Activated naive CD4-positive, alpha-beta T cell treated with anti-CD3 and anti-CD28 coated beads, Interleukin-2, amount 50 U/mL, for 16 hours (primary cell): Measurements from ENCODE around the gene TMEM82.

ENCODE experiments used
- DNase-seq: peaks from one replicate; pipeline ENCODE4 v3.0.0-alpha.2; 2020

The TMEM82 gene

DNA sequence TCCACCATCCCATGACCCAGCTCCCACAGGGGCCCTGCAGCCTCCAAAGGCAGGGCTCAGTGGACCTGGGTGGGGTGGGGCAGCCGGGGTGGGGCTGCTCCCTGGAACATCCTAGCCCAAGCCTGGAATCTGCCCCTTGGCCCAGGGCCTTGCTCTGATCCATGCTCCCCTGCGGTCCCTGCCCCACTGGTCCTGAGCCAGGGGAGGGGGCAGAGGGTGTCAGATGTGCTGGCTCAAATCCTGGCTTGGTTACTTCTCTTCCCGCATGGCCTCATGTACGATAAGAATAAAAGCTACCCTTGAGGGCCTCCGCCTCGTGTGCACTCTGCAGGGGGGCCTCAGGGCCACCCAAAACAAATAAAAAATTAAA, 5.4 kb upstream of the TMEM82 start:
- no peak for DNase-seq

DNA sequence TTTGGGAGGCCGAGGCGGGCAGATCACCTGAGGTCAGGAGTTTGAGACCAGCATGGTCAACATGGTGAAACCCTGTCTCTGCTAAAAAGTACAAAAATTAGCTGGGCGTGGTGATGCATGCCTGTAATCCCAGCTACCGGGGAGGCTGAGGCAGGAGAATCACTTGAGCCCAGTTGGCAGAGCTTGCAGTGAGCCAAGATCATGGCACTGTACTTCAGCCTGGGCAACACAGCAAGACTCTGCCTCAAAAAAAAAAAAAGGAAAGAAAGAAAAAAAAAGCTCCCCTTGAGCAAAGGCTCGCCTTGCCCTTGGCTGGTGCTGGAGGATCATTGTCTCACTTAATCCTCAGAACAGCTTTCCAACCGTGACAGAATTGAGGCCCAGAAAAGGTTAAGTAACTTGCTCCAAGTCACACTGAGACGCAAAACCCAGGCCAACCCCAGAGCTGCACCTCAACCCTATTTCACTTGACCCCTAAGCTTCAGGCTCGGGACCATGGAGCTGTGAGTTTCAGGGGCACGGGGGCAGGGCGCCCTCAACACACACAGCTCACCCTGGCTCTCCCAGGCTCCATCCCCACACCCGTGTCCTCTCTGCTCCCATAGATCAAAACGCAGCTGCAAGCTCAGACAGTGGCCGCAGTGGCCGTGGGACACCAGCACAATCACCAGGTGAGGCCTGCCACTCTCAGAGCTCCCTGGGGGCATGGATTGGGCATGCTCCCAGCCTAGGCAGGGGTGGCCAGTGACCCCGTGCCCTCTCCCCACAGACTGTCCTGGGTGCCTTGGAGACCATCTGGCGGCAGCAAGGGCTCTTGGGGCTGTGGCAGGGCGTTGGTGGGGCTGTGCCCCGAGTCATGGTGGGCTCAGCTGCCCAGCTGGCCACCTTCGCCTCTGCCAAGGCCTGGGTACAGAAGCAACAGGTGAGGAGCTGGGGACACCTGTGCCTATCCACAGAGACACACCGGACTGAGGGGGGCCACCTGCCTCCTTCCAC, 4.7 kb upstream of the TMEM82 start:
- DNase-seq = no peak

DNA sequence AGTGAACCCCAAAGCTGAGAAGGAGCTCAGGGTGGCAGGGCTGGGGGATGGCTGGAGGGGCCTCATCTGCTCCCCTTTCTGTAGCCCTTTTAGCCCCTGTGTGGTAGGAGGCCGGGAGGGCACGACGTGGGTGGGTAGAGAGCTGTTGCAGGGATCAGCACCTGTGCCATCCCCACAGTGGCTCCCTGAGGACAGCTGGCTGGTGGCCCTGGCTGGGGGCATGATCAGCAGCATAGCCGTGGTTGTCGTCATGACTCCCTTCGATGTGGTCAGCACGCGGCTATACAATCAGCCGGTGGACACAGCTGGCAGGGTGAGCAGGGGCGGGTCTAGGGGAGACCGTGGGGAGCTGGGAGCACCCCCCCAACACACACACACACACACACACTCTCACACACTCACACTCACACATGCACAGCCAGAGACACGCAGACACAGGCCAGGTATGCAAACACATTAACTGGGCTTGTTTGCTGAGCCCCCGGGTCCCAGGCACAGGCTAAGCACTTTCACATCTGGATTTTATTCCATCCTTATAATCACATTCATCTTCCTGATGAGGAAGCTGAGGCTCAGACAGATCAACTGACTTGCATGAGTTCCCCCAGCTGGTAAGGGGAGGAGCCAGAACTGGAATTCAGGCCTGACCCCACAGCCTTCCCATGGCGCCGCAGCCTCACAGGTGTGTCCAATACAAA, 3.7 kb upstream of the TMEM82 start:
- DNase-seq = no peak

DNA sequence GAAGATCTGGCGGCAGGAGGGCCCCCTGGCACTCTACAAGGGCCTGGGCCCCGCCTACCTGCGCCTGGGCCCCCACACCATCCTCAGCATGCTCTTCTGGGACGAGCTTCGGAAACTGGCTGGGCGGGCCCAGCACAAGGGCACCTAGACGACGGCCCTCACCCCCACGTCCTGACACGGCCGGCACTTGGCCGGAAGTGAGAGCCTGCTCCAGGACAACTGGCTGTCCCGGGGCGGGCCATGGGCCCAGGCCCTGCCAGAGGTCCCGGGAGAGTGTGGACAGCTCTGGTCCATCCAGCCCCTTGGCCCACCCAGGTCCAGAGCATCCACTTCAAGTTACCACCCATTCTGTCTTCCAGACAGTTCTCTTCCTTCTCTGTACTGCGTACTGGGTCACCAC, 3.0 kb upstream of the TMEM82 start:
- DNase-seq = no peak

- DNase-seq = no peak
Observed at GRCh38 chr1:15739745-15740144, 2.6 kb upstream of the TMEM82 start.

DNA sequence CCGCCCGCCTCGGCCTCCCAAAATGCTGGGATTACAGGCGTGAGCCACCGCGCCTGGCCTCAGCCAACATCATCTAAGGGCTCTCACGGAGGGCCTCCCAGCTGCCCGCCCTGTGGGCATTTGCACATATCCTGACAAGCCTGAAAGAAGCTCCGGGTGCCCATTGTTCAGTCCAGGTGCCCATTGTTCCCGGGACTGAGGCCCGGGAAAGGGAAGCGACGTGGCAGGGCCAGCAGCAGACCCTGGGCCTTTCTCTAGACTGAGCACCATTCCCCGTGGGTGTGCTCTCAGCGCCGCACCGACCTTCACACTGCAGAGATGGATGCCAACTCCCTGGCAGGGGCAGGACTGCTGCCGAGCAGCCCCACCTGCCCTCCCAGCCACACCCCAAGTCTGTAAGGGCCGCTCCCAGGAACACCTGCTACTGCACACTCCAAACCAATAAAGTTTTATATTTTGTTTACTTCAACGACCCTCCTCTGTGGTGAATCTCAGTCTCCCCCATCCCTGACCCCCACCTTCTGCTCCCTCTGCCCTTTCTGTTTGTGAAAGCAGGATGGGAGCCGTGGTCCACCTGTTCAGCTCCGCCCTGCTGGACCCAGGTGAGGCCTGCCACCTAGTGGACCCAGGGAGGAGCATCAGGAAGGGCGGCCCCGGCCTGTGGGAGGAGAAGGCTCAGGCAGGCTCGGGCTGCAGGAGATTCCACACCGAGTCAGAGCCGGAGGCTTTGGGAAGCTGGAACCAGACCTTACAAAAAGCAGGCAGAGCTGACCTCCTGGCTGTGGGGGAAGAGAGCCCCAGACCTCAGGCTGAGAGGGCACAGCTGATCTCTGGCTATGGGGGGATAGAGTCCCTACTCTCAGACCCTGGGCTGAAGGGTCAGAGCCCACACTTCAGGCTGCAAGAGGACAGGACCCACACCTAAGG, 1.1 kb upstream of the TMEM82 start:
- peak; percentile 65 for DNase-seq

GRCh38 chr1:15744122-15744679, 1.9 kb downstream of the TMEM82 start:
- no peak for DNase-seq

DNA sequence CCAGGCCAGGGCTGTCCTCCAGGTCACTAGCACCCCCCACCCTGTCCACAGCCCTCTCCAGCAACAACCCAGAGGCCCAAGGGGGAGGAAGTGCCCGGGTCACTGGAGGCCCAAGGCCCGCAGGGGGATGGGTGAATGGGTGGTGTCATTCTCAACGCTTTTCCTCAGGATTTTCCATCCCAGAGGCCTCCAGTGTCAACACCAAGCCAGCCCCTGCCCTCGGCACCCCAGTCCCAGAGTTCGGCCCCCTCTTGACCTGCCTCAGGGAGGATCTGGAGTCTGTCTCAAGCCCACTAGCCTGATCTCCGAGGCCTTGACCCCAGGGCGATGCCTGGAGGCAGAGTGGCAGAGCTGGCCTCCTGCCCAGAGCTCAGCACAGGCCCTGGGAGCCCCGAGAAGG, 5.1 kb downstream of the TMEM82 start:
- DNase-seq = no peak

DNA sequence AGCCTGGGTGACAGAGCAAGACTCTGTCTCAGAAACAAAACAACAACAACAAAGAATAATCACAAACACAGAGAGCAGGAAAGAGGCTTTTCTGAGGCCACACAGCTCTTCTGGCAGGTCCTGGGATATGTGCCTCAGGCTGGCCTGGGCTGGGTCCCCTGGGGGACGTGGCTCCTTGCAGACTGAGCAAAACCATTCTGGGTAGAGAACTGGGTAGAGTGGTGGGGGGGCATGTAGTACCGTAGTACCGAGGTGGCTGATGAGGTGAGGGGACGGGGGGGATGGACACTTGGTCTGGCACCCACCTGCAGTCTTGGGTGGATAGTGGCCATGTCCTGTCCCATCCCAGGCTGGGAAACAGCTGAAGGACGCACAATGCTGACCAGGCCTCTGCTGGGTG, 6.0 kb downstream of the TMEM82 start:
- DNase-seq = no peak

DNA sequence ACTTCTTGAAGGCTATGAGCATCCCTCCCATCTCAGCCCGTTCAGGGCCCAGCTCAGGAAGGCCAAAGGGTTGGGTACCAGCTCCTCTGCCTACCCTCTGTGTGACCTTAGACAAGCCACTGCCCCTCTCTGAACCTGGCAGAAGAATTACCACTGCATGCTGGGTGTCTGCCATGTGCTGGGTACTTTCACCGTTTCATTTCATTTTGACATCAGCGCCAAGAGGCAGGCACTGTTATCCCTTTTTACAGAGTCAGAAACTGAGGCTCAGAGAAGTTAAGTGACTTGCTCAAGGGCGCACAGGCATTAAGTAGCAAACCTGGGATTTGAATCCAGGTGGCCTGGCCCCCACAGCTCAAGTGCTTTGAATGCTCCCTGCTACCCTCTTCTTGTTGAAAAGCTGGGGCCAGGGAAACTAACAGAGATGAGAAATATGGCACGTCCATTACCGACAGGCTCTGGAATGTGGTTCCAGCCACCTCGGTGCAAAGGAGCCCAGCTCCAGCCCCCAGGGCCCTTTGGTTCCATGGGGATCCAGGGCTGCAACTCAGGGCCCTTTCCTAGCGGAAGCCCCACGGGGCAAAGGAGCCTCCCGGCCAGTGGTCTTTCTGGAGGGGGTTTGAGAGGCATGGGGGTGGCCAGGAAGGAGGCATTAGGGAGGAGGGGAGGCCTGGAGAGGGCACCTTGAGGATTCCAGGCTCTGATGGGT, 6.5 kb downstream of the TMEM82 start:
- no peak for DNase-seq

DNA sequence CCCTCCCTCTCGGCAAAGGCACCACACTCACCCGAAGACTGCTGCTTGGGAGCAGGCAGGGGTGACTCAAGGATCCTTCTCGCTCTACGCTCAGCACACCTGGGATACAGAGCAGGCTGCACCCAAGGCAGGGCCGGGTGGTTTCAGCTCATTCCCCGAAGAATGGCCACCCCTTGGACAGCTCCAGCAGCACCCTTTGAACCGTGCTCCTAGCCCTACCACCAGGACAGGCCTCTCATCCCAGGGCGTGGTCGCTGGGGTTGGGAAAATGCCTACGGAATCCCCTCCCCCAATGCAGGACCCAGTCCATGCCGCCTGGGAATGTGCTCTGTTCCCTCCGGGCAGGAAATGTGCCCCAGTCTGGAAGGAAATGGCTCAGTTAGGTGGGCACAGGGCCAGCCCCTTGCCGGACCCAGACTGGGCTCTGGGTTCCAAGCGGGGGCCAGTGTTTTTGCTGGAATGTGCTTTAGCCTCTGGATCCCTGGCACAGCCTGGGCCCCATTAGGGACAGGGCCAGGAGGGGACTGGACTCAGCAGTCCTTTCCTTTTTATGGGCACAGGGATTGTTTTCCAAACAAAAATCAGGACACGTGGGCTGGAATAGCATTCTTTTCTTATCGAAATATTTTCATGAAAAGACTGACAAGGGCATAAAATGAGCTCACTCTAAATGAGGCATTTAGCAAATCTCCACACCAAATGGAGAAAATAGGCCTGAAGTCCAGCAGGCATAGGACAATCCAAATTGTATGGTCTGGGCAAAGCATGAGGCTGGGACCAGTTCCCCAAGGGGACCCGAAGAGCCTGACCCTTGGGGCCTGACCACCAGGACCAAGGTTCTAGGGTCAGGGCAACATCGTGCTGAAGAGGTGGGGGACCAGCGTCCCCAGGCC, 7.3 kb downstream of the TMEM82 start:
- no peak for DNase-seq

DNA sequence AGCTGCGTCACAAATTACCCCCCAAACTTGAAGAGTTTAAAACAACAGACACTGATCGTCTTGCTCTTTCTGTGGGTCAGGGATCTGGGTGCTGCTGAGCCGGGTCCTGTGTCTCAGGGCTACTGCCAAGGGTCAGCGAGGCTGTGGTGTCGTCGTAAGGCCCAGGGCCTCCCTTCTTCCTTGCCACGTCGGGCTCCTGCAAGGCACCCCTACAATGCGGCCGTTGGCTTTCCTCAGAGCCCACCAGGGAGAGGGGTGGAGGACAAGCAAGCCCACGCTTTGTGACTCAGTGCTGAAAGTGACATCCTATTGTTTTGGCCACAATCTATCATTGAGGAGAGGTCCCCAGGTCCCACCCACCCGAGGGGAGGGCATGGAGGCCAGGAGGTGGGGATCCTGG, 8.6 kb downstream of the TMEM82 start:
- DNase-seq = no peak

GRCh38 chr1:15751717-15752116, 9.4 kb downstream of the TMEM82 start:
- DNase-seq = no peak

- no peak for DNase-seq
Observed at GRCh38 chr1:15753776-15754175, 11.5 kb downstream of the TMEM82 start.

- DNase-seq = no peak
Observed at GRCh38 chr1:15755021-15755645, 12.8 kb downstream of the TMEM82 start.

GRCh38 chr1:15755646-15756040, 13.3 kb downstream of the TMEM82 start:
- no peak for DNase-seq

DNA sequence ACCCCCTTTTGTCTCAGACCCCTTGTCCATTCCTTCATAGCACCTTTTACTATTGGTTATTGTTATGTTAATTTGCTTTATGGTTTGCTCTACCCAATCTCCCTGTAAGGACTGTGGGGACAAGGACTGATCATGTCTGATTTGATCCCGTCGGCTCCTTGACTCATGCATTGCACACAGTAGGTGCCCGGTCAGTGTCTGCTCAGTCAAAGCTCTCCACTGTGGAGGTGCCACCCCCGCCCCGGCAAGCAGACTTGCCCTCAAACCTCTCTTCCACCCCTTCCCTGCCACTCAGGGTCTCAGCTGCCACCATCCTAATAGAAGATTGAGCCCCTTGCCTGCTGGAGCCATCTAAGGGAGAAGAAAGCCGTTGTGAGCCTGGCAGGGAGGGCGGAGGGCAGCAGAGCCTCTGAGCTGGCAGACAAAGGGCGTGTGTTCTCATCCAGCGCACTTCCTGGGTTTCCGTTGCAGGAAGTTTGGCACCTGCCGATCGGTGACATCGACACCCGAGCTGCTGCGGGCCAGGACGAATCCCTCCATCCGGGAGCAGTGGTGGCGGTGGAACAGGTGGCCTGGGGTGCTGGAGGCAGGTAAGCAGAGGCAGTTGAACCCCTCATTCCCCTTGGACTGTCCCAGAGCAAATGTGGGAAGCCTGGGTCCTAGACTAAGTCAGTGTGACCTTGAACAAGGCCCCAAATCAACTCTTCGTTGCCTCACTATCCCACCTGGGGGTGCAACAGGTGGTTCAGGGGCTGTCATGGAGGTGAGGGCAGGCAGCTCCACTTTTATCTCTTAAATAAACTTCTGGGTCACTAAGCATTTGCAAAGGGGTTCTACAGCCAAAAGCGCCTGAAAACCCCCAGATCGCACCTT, 14.1 kb downstream of the TMEM82 start:
- DNase-seq = no peak

GRCh38 chr1:15757016-15757543, 14.8 kb downstream of the TMEM82 start:
- DNase-seq = no peak
